Measurements from ENCODE around the gene MRPS33. TPM values are rescaled to one million over a fixed set of nuclear protein-coding genes. Genes with fewer than 3 reads are reported as not detected.
"Not testable (repeated sequence)": the region's sequence is repeated elsewhere in the genome, so short reads cannot be mapped to it uniquely, and the experiment has no call there.

MRPS33 gene
- total and polyA plus RNA-seq, 2 of the 8 experiments (the other 6 are each of a cell fraction or from before 2014, with no cell fraction given): 22.9 to 62.6 TPM

DNA sequence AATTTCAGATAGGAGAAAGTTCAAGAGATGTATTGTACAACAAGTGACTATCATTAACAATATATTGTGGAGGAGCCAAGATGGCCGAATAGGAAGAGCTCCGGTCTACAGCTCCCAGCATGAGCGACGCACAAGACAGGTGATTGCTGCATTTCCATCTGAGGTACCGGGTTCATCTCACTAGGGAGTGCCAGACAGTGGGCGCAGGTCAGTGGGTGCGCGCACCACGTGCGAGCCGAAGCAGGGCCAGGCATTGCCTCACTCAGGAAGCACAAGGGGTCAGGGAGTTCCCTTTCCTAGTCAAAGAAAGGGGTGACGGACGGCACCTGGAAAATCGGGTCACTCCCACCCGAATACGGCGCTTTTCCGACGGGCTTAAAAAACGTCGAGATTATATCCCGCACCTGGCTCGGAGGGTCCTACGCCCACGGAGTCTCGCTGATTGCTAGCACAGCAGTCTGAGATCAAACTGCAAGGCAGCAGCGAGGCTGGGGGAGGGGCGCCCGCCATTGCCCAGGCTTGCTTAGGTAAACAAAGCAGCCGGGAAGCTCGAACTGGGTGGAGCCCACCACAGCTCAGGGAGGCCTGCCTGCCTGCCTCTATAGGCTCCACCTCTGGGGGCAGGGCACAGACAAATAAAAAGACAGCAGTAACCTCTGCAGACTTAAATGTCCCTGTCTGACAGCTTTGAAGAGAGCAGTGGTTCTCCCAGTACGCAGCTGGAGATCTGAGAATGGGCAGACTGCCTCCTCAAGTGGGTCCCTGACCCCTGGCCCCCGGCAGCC, 18.0 kb upstream of the MRPS33 start:
- WGBS, 2 experiments (ENCODE audit: extremely low coverage in 1 of 2, insufficient coverage in 1 of 2, insufficient read length in 1 of 2, insufficient replicate concordance in 2 of 2, low coverage in 1 of 2, low lambda C conversion rate in 2 of 2, missing lambda C conversion rate in 1 of 2): 71% methylated on average over 14 of the region's 33 CpGs; no CpG with 5 or more reads in 1 of the 2 experiments
- not testable (repeated sequence) for H3K56ac ChIP-seq (replicated peaks; ENCODE audit: insufficient read length, low read depth, low read length); H2BK120ac ChIP-seq (replicated peaks; ENCODE audit: low read depth, low read length)

More for the DNA sequence above, 18.0 kb upstream of the MRPS33 start:
- peak overlapping the region; percentile 60 for H4K5ac ChIP-seq (ENCODE audit: insufficient read length, low read depth, low read length)
- H3K4ac ChIP-seq (replicated peaks; ENCODE audit: insufficient read length, low read depth, low read length); H2BK20ac ChIP-seq (ENCODE audit: low read length); H3K9ac ChIP-seq (replicated peaks in 1 of 4; ENCODE audit: extremely low read depth in 1 of 4, low read depth in 3 of 4, low read length in 3 of 4); H4K91ac ChIP-seq (replicated peaks; ENCODE audit: insufficient read length, low read length); H3K23me2 ChIP-seq (ENCODE audit: low read depth, low read length); FAIRE-seq; H3K27me3 ChIP-seq (replicated peaks in 1 of 4; ENCODE audit: control insufficient read depth in 3 of 4, extremely low read depth in 1 of 4, insufficient read depth in 3 of 4, low read length in 3 of 4); H3K14ac ChIP-seq (ENCODE audit: insufficient read length); H3K79me1 ChIP-seq (ENCODE audit: low read depth, low read length); H3K9me3 ChIP-seq (ENCODE audit: insufficient read depth in 2 of 2, low read depth in 1 of 2, low read length in 1 of 2); H2AK5ac ChIP-seq (ENCODE audit: low read depth, low read length); H3K79me2 ChIP-seq (ENCODE audit: control insufficient read depth in 1 of 2, insufficient read depth in 2 of 2, low read length in 2 of 2); H3K4me3 ChIP-seq (ENCODE audit: extremely low read depth in 1 of 4, insufficient read depth in 2 of 4, low read depth in 3 of 4, low read length in 4 of 4); H3K4me1 ChIP-seq (replicated peaks in 1 of 4; ENCODE audit: control insufficient read depth in 3 of 4, insufficient read depth in 4 of 4, low read length in 3 of 4); H3K23ac ChIP-seq (ENCODE audit: insufficient read length); H3K36me3 ChIP-seq (ENCODE audit: control insufficient read depth in 2 of 4, insufficient read depth in 4 of 4, low read length in 3 of 4); H2BK15ac ChIP-seq (ENCODE audit: low read length); CTCF ChIA-PET (ENCODE audit: partially characterized antibody); H4K20me1 ChIP-seq (replicated peaks in 1 of 2; ENCODE audit: control insufficient read depth in 1 of 2, insufficient read depth in 2 of 2, low read length in 2 of 2): not testable (repeated sequence)
- H4K8ac ChIP-seq (ENCODE audit: extremely low read depth, insufficient read depth, low read length): peak overlapping the region; percentile 85; the same call in 1 of the 2 replicates
- peak overlapping the region; percentile 78; the same call in 1 of the 2 replicates for H3K18ac ChIP-seq (ENCODE audit: extremely low read depth, low read length)
- peak overlapping the region; percentile 90 for H2BK12ac ChIP-seq (ENCODE audit: low read depth, low read length)
- peak in 1 of 2 experiments; percentile 64 for DNase-seq (ENCODE audit: low read depth in 1 of 2, low spot score in 2 of 2)
- H3K27ac ChIP-seq (ENCODE audit: low read depth, low read length): peak overlapping the region; percentile 77; the same call in 1 of the 2 replicates
- POLR2A ChIA-PET (ENCODE audit: partially characterized antibody): interaction anchor here (2.2 kb wide), 1 partner anchor 18 kb away, joined by 9 read pairs; the partner anchor contains the start of gene MRPS33
- peak overlapping the region; percentile 85; the same call in 1 of the 2 replicates for H2AFZ ChIP-seq (ENCODE audit: low read length)
- peak overlapping the region; percentile 88 for H2BK5ac ChIP-seq (ENCODE audit: low read depth, low read length)
- peak overlapping the region in 1 of 2 experiments; percentile 50; a peak in 2 of 4 replicates for H3K4me2 ChIP-seq (ENCODE audit: insufficient read depth in 1 of 2, low read depth in 2 of 2, low read length in 2 of 2)

Measured in H1 (cell line).